Stomach (tissue), 4 donors: Measurements from ENCODE around the gene HSPA5.

ENCODE experiments used
- EP300 ChIP-seq: sonication (generic); formaldehyde crosslinking; IDR thresholded peaks from one replicate; pipeline ENCODE4 v1.6.1; 2017; ENCODE audit warnings: antibody characterized with exemption
- POLR2A ChIP-seq, 4 donors: fragments of 450-650 bp; IDR thresholded peaks; one replicate each; pipeline ENCODE4 v1.6.1; 2016; ENCODE audit warnings: antibody characterized with exemption in 4 of 4, control low read depth in 2 of 4, mild to moderate bottlenecking in 1 of 4, moderate library complexity in 1 of 4
- POLR2AphosphoS5 ChIP-seq, 3 donors: sonication (generic); formaldehyde crosslinking; IDR thresholded peaks; one replicate each; pipeline ENCODE4 v1.6.1; 2016; ENCODE audit warnings: antibody characterized with exemption in 3 of 3
- TF ChIP-seq, protein P1 (sequence below), 7 experiments: fragments of 450-650 bp in 4 of 7; fragments of 200-600 bp in 3 of 7; sonication (generic) in 3 of 7; IDR thresholded peaks; one replicate each; pipeline ENCODE4 v1.5.1; 2016 to 2019; ENCODE audit warnings: antibody characterized with exemption in 7 of 7, control low read depth in 2 of 7, mild to moderate bottlenecking in 1 of 7

DNA sequence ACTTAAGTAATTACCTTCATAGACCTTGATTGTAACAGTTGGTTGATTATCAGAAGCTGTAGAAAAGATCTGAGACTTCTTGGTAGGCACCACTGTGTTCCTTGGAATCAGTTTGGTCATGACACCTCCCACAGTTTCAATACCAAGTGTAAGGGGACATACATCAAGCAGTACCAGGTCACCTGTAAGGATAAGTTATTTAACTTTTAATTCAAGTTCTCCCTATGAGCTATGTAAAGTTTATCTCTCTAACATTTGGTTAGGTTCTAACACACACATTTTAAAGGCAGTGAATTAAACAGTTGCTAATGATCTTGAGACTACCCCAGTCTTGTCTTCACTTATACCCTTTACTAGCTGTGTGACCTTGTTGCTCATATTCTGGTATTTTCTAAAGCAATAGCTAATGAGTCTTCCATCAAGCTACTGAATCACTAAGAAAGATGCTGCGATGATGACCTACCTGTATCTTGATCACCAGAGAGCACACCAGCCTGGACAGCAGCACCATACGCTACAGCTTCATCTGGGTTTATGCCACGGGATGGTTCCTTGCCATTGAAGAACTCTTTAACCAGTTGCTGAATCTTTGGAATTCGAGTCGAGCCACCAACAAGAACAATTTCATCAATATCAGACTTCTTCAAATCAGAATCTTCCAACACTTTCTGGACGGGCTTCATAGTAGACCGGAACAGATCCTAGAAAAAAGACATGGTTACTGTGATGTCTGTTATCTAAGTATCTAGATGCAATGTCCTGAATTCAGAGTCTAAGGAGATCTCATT is 2.8 kb downstream of the HSPA5 start:
- TF ChIP-seq POLR2A (IDR thresholded peaks at IDR 0.05) = no peak
- TF ChIP-seq, protein P1, sequence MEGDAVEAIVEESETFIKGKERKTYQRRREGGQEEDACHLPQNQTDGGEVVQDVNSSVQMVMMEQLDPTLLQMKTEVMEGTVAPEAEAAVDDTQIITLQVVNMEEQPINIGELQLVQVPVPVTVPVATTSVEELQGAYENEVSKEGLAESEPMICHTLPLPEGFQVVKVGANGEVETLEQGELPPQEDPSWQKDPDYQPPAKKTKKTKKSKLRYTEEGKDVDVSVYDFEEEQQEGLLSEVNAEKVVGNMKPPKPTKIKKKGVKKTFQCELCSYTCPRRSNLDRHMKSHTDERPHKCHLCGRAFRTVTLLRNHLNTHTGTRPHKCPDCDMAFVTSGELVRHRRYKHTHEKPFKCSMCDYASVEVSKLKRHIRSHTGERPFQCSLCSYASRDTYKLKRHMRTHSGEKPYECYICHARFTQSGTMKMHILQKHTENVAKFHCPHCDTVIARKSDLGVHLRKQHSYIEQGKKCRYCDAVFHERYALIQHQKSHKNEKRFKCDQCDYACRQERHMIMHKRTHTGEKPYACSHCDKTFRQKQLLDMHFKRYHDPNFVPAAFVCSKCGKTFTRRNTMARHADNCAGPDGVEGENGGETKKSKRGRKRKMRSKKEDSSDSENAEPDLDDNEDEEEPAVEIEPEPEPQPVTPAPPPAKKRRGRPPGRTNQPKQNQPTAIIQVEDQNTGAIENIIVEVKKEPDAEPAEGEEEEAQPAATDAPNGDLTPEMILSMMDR (IDR thresholded peaks at IDR 0.05) = no peak
- TF ChIP-seq POLR2AphosphoS5 (IDR thresholded peaks at IDR 0.05) = no peak
- no peak for TF ChIP-seq EP300
